Motor neuron (in vitro differentiated cells): ENCODE data around the gene TRANK1. TPM values are rescaled to one million over a fixed set of nuclear protein-coding genes. Genes with fewer than 3 reads are reported as not detected.
"Not testable (repeated sequence)": the region's sequence is repeated elsewhere in the genome, so short reads cannot be mapped to it uniquely, and the experiment has no call there.

Source experiments
- ATAC-seq, 8 experiments: fragments of 200-7000 bp; cut with Tn5 transposase; replicated peaks in 6 of 8; 2 replicates each; pipeline ENCODE4 v1.8.0; 2021; ENCODE audit warnings: mild to moderate bottlenecking in 8 of 8, moderate library complexity in 8 of 8
- H3K27ac ChIP-seq, 2 donors: fragments of 250-450 bp; sonication (Bioruptor Pico); 2 replicates each; pipeline ENCODE4 v1.9.0; 2021; ENCODE audit warnings: antibody characterized with exemption in 2 of 2, mild to moderate bottlenecking in 2 of 2, moderate library complexity in 1 of 2
- H3K4me1 ChIP-seq, 2 donors: fragments of 250-450 bp; sonication (Bioruptor Pico); replicated peaks in 1 of 2; 2 replicates each; pipeline ENCODE4 v1.6.1; 2021; ENCODE audit warnings: antibody characterized with exemption in 2 of 2, mild to moderate bottlenecking in 2 of 2, moderate library complexity in 1 of 2
- H3K4me3 ChIP-seq, 5 donors: fragments of 250-450 bp; sonication (Bioruptor Pico); 2 replicates each; pipeline ENCODE4 v1.9.0; 2021; ENCODE audit warnings: antibody characterized with exemption in 5 of 5, mild to moderate bottlenecking in 5 of 5, moderate library complexity in 4 of 5
- WGBS, 10 experiments: fragments of 450-650 bp; shearing (Covaris generic); methylation state at CpG; one replicate each; pipeline ENCODE4 v1.0.0; 2022; 5-methylcytosine and 5-hydroxymethylcytosine counted together
- in situ Hi-C, 9 experiments: fragments of 400-800 bp; cut with MboI; loops; one replicate each; pipeline ENCODE4 v1.15.0; 2021; ENCODE audit warnings: low sequenced_read_pairs in 9 of 9, low pct_unique_long_range_greater_than_20kb in 2 of 9; ENCODE audit not compliant: unreplicated experiment in 9 of 9
- total RNA-seq, 8 experiments: library from RNA; unstranded; fragments of 300-600 nt; gene quantifications; 2 replicates each; pipeline versions ENCODE4 v1.2.3 to v1.2.4, GENCODE V29; 2022

TRANK1 gene
- total RNA-seq, 8 experiments from 2014 or later, result 0.37 to 22.8 (median 2.0) TPM

- no peak overlapping the region for H3K4me3 ChIP-seq
- in situ Hi-C loops, result loop anchor here in 3 of 9 experiments (25.0 kb wide), 1 partner anchor 232 kb away; no protein-coding TSS in a partner anchor
- 0 to 89% (median 2%) methylated on average over 1 to 2 of the region's 4 CpGs; no CpG with 5 or more reads in 2 of the 10 experiments for WGBS, 10 experiments
- peaks cover 15 to 17% of the 10 kb centered on the region in 2 donors for H3K4me1 ChIP-seq
- peak in 7 of 8 experiments; percentile 83 to 99 (median 99) for ATAC-seq
- H3K27ac ChIP-seq, result peak overlapping the region; percentile 56 to 64
Measured at GRCh38 chr3:36969540-36970432, 24.9 kb upstream of the TRANK1 start.

- Histone ChIP-seq H3K4me1 (peaks cover 15 to 17% of the 10 kb centered on the region in 2 donors), H3K4me3 (no peak overlapping the region), H3K27ac (peak overlapping the region; percentile 56 to 64)
- no peak for ATAC-seq
- WGBS, 10 experiments, result 20 to 95% (median 77%) methylated on average over 1 to 4 of the region's 4 CpGs
- in situ Hi-C loops, result loop anchor here in 3 of 9 experiments (25.0 kb wide), 1 partner anchor 232 kb away; no protein-coding TSS in a partner anchor
Measured at GRCh38 chr3:36969085-36969484, 24.2 kb upstream of the TRANK1 start.

GRCh38 chr3:36965440-36965839, 20.6 kb upstream of the TRANK1 start:
- H3K4me1 ChIP-seq, result peaks cover 11 to 12% of the 10 kb centered on the region in 2 donors
- in situ Hi-C loops, result loop anchor here in 3 of 9 experiments (25.0 kb wide), 1 partner anchor 228 kb away; no protein-coding TSS in a partner anchor
- 82 to 100% (median 100%) methylated on average over 1 to 3 of the region's 3 CpGs; no CpG with 5 or more reads in 1 of the 10 experiments for WGBS, 10 experiments
- no peak for ATAC-seq
- no peak overlapping the region for H3K4me3 ChIP-seq
- H3K27ac ChIP-seq, result no peak overlapping the region

- Histone ChIP-seq H3K27ac (no peak overlapping the region), H3K4me1 (peaks cover 6% of the 10 kb centered on the region in 2 donors), H3K4me3 (no peak overlapping the region)
- peak in 1 of 8 experiments; percentile 20 for ATAC-seq
- in situ Hi-C loops, result loop anchor here in 3 of 9 experiments (25.0 kb wide), 1 partner anchor 228 kb away; no protein-coding TSS in a partner anchor
Measured at GRCh38 chr3:36964817-36965216, 20.0 kb upstream of the TRANK1 start.

GRCh38 chr3:36964331-36964730, 19.5 kb upstream of the TRANK1 start:
- H3K4me1 ChIP-seq, result peaks cover 2% of the 10 kb centered on the region in 2 donors
- no peak overlapping the region for H3K27ac ChIP-seq
- in situ Hi-C loops, result loop anchor here in 3 of 9 experiments (25.0 kb wide), 1 partner anchor 227 kb away; no protein-coding TSS in a partner anchor
- no peak overlapping the region for H3K4me3 ChIP-seq
- no peak for ATAC-seq
- 45 to 100% (median 75%) methylated on average over 1 of the region's 1 CpG; no CpG with 5 or more reads in 1 of the 10 experiments for WGBS, 10 experiments

- not testable (repeated sequence) for H3K4me1 ChIP-seq, H3K4me3 ChIP-seq, ATAC-seq, H3K27ac ChIP-seq
- in situ Hi-C loops, result loop anchor here in 3 of 9 experiments (25.0 kb wide), 1 partner anchor 226 kb away; no protein-coding TSS in a partner anchor
- WGBS, 10 experiments, result 60 to 97% (median 91%) methylated on average over 1 to 6 of the region's 7 CpGs; no CpG with 5 or more reads in 3 of the 10 experiments
Measured at GRCh38 chr3:36963008-36963407, 18.2 kb upstream of the TRANK1 start.

- 0 to 100% (median 90%) methylated on average over 1 to 2 of the region's 4 CpGs; no CpG with 5 or more reads in 2 of the 10 experiments for WGBS, 10 experiments
- Histone ChIP-seq H3K27ac (no peak overlapping the region), H3K4me1 (no peaks in the 10 kb centered on the region), H3K4me3 (no peak overlapping the region)
- in situ Hi-C loops, result loop anchor here in 3 of 9 experiments (25.0 kb wide), 1 partner anchor 223 kb away; no protein-coding TSS in a partner anchor
- ATAC-seq, result no peak
Measured at GRCh38 chr3:36960502-36960901, 15.6 kb upstream of the TRANK1 start.

GRCh38 chr3:36959821-36960220, 15.0 kb upstream of the TRANK1 start:
- peak in 3 of 8 experiments; percentile 55 to 80 (median 60) for ATAC-seq
- Histone ChIP-seq H3K27ac (no peak overlapping the region), H3K4me1 (no peaks in the 10 kb centered on the region), H3K4me3 (no peak overlapping the region)
- 0 to 100% (median 50%) methylated on average over 1 to 2 of the region's 2 CpGs; no CpG with 5 or more reads in 1 of the 10 experiments for WGBS, 10 experiments
- in situ Hi-C loops, result loop anchor here in 3 of 9 experiments (25.0 kb wide), 1 partner anchor 223 kb away; no protein-coding TSS in a partner anchor

GRCh38 chr3:36957862-36958686, 13.2 kb upstream of the TRANK1 start:
- Histone ChIP-seq H3K27ac (no peak overlapping the region), H3K4me3 (no peak overlapping the region), H3K4me1 (no peaks in the 10 kb centered on the region)
- in situ Hi-C loops, result loop anchor here in 3 of 9 experiments (25.0 kb wide), 1 partner anchor 221 kb away; no protein-coding TSS in a partner anchor
- peak in 2 of 8 experiments; percentile 81 to 85 for ATAC-seq
- 25 to 100% (median 86%) methylated on average over 3 of the region's 3 CpGs; no CpG with 5 or more reads in 2 of the 10 experiments for WGBS, 10 experiments

GRCh38 chr3:36957063-36957462, 12.2 kb upstream of the TRANK1 start:
- in situ Hi-C loops, result loop anchor here in 3 of 9 experiments (25.0 kb wide), 1 partner anchor 220 kb away; no protein-coding TSS in a partner anchor
- Histone ChIP-seq H3K4me1 (no peaks in the 10 kb centered on the region), H3K4me3 (no peak overlapping the region), H3K27ac (no peak overlapping the region)
- no peak for ATAC-seq
- WGBS, 10 experiments, result 38 to 100% (median 100%) methylated on average over 1 of the region's 1 CpG; no CpG with 5 or more reads in 7 of the 10 experiments

- in situ Hi-C loops, result loop anchor here in 3 of 9 experiments (25.0 kb wide), 1 partner anchor 219 kb away; no protein-coding TSS in a partner anchor
- Histone ChIP-seq H3K4me1 (no peaks in the 10 kb centered on the region), H3K27ac (no peak overlapping the region), H3K4me3 (no peak overlapping the region)
- 21 to 100% (median 86%) methylated on average over 1 to 3 of the region's 3 CpGs; no CpG with 5 or more reads in 5 of the 10 experiments for WGBS, 10 experiments
- ATAC-seq, result no peak
Measured at GRCh38 chr3:36956155-36956554, 11.3 kb upstream of the TRANK1 start.

GRCh38 chr3:36954452-36955134, 9.7 kb upstream of the TRANK1 start:
- H3K4me3 ChIP-seq, result no peak overlapping the region
- in situ Hi-C loops, result loop anchor here in 3 of 9 experiments (25.0 kb wide), 1 partner anchor 217 kb away; no protein-coding TSS in a partner anchor
- no peak overlapping the region for H3K27ac ChIP-seq
- peak in 2 of 8 experiments; percentile 33 to 36 for ATAC-seq
- H3K4me1 ChIP-seq, result no peaks in the 10 kb centered on the region
